Astrocyte of the spinal cord (primary cell): ENCODE data around the gene CLIC4.

Source experiments
- DNase-seq: peaks from one replicate; pipeline ENCODE4 v3.0.0; 2011; ENCODE audit warnings: low read depth, low spot score
- H3K4me3 ChIP-seq: 2 replicates; pipeline ENCODE4 v1.5.1; 2011; ENCODE audit warnings: low read depth, mild to moderate bottlenecking, low read length, moderate library complexity
- CTCF ChIP-seq: IDR thresholded peaks from 2 replicates; pipeline ENCODE4 v1.5.1; 2012; ENCODE audit warnings: low read depth, mild to moderate bottlenecking, low read length, inconsistent platforms
- in situ Hi-C: cut with HindIII; loops from 2 replicates; pipeline ENCODE4 v1.10.0; 2017; ENCODE audit warnings: low sequenced_read_pairs

The CLIC4 gene

GRCh38 chr1:24737368-24738117, 7.7 kb upstream of the CLIC4 start:
- no peak for TF ChIP-seq CTCF
- in situ Hi-C loops, result no loop called here
- no peak overlapping the region for H3K4me3 ChIP-seq
- DNase-seq, result no peak

GRCh38 chr1:24739241-24739640, 6.0 kb upstream of the CLIC4 start:
- no peak overlapping the region for H3K4me3 ChIP-seq
- in situ Hi-C loops, result no loop called here
- no peak for DNase-seq
- no peak for TF ChIP-seq CTCF

GRCh38 chr1:24742090-24742938, 2.9 kb upstream of the CLIC4 start:
- TF ChIP-seq CTCF, result no peak
- in situ Hi-C loops, result no loop called here
- no peak overlapping the region for H3K4me3 ChIP-seq
- DNase-seq, result peak; percentile 63

- DNase-seq, result peak; percentile 42
- in situ Hi-C loops, result no loop called here
- TF ChIP-seq CTCF, result no peak
- no peak overlapping the region for H3K4me3 ChIP-seq
Observed at GRCh38 chr1:24743404-24744211, 1.6 kb upstream of the CLIC4 start.

GRCh38 chr1:24745711-24746413, 615 bp downstream of the CLIC4 start:
- no peak for TF ChIP-seq CTCF
- H3K4me3 ChIP-seq, result peak overlapping the region; percentile 65
- peak; percentile 75 for DNase-seq
- in situ Hi-C loops, result no loop called here
